ENCODE data around the gene ANGPTL8. TPM values are rescaled to one million over a fixed set of nuclear protein-coding genes. Genes with fewer than 3 reads are reported as not detected.
A peak's percentile ranks its signal among the peaks of the same experiment; 100 is the strongest.

ANGPTL8 gene
- polyA plus RNA-seq, 2 of the 4 experiments (the other 2 are of a cell fraction): 0.12 TPM; not detected in 1

DNA sequence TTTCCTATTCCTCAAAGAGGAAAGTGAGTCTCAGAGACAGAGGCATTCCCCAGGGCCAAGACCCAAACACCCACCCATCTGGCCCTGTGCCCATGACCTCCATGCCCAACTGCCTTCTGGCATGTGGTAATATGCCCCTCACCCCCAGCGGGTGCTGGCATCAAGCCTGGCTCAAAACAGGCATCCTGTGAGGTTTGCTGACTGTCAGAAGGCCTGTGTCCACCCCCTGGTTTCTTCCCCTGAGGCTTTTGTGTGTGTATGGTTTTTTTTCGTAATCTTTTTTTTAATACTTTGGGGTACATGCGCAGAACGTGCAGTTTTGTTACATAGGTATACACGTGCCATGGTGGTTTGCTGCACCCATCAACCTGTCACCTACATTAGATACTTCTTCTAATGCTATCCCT lies 34.5 kb upstream of the ANGPTL8 start (continued):
- TF ChIP-seq TFCP2L1 (CRISPR knock-in tag; IDR thresholded peaks at IDR 0.05) (no peak), PHF8 (IDR thresholded peaks at IDR 0.05; ENCODE audit: borderline replicate concordance, low read depth) (no peak)

DNA sequence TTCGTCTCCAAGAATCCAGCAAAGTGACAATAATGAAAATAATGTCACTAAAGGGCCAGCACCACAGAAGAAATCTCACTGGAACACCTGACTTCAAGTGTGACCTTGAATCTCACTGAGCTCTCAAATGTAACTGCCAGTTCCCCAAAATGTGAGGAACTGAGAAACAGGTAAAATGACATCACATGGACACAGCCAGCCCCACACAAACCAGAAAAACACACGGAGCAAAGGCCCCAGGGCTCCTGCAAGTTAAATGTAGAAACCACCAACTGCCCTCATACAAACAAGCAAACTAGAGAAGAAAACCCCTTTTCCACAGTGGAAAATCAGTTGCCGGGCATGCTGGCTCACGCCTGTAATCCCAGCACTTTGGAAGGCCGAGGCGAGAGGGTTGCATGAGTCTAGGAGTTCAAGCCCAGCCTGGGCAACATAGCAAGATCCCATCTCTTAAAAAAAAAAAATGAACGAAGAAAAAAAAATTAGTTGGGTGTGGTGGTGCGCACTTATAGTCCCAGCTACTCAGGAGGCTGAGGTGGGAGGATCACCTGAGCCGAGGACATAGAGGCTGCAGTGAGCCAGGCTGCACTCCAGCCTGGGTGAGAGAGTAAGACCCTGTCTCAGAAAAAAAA lies 33.4 kb upstream of the ANGPTL8 start:
- ChIA-PET POLR2A (interaction anchor here (0.5 kb wide), 1 partner anchor 76 kb away, joined by 3 read pairs; no protein-coding TSS in a partner anchor), CTCF (interaction anchor here (0.6 to 5.6 kb wide), 5 partner anchors 43 to 373 kb away, joined by 3 to 57 read pairs (median 3); no protein-coding TSS in a partner anchor)
- TF ChIP-seq CBX2 (IDR thresholded peaks at IDR 0.05; ENCODE audit: borderline replicate concordance, low read depth) (no peak), CHD4 (IDR thresholded peaks at IDR 0.05; ENCODE audit: borderline replicate concordance) (no peak), MYC (IDR thresholded peaks at IDR 0.05; ENCODE audit: borderline replicate concordance, low read length) (no peak)
- TF ChIP-seq, protein P1, sequence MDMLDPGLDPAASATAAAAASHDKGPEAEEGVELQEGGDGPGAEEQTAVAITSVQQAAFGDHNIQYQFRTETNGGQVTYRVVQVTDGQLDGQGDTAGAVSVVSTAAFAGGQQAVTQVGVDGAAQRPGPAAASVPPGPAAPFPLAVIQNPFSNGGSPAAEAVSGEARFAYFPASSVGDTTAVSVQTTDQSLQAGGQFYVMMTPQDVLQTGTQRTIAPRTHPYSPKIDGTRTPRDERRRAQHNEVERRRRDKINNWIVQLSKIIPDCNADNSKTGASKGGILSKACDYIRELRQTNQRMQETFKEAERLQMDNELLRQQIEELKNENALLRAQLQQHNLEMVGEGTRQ (IDR thresholded peaks at IDR 0.05): no peak
- Histone ChIP-seq H3K9me3 (no peaks in the 10 kb centered on the region), H3K4me1 (peaks cover 28% of the 10 kb centered on the region), H3K27ac (no peak overlapping the region), H3K4me2 (no peak overlapping the region), H3K4me3 (no peak overlapping the region)
- no peak for ATAC-seq
- no peak for DNase-seq (ENCODE audit: low read depth in 1 of 2, low spot score in 1 of 2)
- FAIRE-seq: no peak
- 83% methylated on average over 9 of the region's 9 CpGs for WGBS (ENCODE audit: missing lambda C conversion rate)

DNA sequence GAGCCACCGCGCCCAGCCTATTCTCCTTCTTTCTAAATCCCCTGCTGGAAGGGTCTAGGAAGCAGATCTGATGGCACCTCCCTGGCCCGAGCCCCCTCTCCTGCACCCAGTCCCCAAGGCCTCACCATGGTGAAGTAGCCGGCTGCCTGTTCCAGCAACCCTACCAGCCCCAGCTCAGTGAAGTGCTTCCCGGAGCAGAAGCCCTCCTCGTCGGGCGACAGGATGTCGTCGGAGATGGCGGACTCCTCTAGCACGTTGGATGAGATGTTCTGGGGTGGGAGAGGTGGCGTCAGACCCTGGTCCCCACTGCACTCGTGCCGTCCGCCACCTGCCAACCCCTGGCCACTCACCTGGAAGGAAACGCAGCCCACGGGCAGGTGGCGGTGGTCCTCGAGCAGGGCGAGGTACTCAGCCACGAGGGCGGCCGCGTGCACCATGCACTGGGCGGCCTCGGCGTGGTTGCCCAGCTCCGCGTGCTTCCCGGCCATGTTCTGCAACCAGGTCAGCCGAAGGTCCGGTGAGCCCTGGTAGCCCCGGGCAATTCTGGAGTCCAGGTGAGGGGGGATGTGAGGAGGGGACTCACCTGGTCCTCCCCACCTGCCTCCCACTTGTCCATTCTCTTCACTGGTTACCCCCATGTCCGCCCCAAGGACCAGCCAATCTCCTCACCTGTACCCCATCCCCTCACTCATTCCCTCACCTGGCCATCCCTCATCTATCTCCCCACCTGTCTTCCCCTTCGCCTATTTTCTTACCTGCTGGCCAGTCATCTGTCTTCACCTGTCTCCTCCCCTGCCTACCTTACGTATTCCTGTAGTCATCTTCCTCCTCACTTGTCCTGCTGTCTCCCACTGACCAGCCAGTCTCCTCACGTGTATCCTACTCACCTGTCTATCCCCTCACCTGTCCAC lies 30.6 kb upstream of the ANGPTL8 start:
- ChIA-PET CTCF (interaction anchor here (0.6 to 5.6 kb wide), 2 partner anchors 11 to 71 kb away, joined by 5 to 57 read pairs; no protein-coding TSS in a partner anchor), POLR2A (no interaction called here)
- FAIRE-seq (no peak), DNase-seq (ENCODE audit: low read depth in 1 of 2, low spot score in 1 of 2) (no peak), ATAC-seq (peak; percentile 17 to 50; a peak in 3 of 6 replicates)
- Histone ChIP-seq H3K4me3 (no peak overlapping the region), H3K4me1 (peaks cover 11% of the 10 kb centered on the region), H3K9me3 (no peaks in the 10 kb centered on the region), H3K27ac (no peak overlapping the region), H3K4me2 (no peak overlapping the region)
- 90% methylated on average over 13 of the region's 38 CpGs for WGBS (ENCODE audit: missing lambda C conversion rate)
- TF ChIP-seq ZC3H11A (IDR thresholded peaks at IDR 0.05): no peak
- TF ChIP-seq, protein P1 (IDR thresholded peaks at IDR 0.05): no peak

DNA sequence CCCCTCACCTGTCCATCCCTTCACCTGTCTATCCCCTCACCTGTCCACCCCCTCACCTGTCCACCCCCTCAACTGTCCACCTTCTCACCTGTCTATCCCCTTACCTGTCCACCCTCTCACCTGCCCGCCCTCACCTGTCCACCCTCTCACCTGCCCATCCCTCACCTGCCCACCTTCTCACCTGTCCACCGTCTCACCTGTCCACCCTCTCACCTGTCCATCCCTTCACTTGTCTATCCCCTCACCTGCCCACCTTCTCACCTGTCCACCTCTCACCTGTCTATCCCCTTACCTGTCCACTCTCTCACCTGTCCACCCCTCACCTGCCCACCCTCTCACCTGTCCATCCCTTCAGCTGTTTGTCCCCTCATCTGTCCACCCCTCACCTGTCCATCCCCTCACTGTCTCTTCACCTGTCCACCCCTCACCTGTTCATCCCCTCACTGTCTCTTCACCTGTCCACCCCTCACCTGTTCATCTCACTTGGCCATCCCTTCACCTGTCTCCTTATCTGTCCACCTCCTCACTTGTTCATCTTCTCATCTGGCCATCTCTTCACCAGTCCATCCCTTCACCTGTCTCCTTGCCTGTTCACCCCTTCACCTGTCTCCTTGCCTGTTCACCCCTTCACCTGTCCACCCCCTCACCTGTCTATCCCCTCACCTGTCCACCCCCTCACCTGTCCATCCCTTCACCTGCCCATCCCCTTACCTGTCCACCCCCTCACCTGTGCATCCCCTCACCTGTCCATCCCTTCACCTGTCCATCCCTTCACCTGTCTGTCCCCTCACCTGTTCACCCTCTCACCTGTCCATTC lies 29.4 kb upstream of the ANGPTL8 start:
- FAIRE-seq (no peak), DNase-seq (ENCODE audit: low read depth in 1 of 2, low spot score in 1 of 2) (no peak), ATAC-seq (no peak)
- 0 out of 2 replicates have a peak, but pooled peaks have one; percentile 20 for TF ChIP-seq HDAC2 (IDR thresholded peaks at IDR 0.05)
- TF ChIP-seq, protein P2, sequence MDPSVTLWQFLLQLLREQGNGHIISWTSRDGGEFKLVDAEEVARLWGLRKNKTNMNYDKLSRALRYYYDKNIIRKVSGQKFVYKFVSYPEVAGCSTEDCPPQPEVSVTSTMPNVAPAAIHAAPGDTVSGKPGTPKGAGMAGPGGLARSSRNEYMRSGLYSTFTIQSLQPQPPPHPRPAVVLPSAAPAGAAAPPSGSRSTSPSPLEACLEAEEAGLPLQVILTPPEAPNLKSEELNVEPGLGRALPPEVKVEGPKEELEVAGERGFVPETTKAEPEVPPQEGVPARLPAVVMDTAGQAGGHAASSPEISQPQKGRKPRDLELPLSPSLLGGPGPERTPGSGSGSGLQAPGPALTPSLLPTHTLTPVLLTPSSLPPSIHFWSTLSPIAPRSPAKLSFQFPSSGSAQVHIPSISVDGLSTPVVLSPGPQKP (IDR thresholded peaks at IDR 0.05; ENCODE audit: low read depth, low read length): no peak
- TF ChIP-seq MAFK (IDR thresholded peaks at IDR 0.05; ENCODE audit: partially characterized antibody): no peak
- TF ChIP-seq TP53 (CRISPR knock-in tag; IDR thresholded peaks at IDR 0.05): no peak
- TF ChIP-seq MAZ (IDR thresholded peaks at IDR 0.05; ENCODE audit: borderline replicate concordance, low read depth, low read length): no peak
- no peak for TF ChIP-seq HEYL (CRISPR knock-in tag; IDR thresholded peaks at IDR 0.05)
- TF ChIP-seq EP300 (IDR thresholded peaks at IDR 0.05): no peak
- ChIA-PET CTCF (no interaction called here), POLR2A (no interaction called here)
- Histone ChIP-seq H3K27ac (no peak overlapping the region), H3K4me1 (no peaks in the 10 kb centered on the region), H3K4me3 (no peak overlapping the region), H3K9me3 (no peaks in the 10 kb centered on the region), H3K4me2 (no peak overlapping the region)
- 56% methylated on average over 2 of the region's 2 CpGs for WGBS (ENCODE audit: missing lambda C conversion rate)

Data from A549 (cell line).